Skeletal muscle satellite cell (primary cell): ENCODE data around the gene JAKMIP1.

ENCODE experiments used
- H3K27me3 ChIP-seq: 2 replicates; pipeline ENCODE4 v1.7.0; 2013; ENCODE audit warnings: low read length; ENCODE audit not compliant: control insufficient read depth, insufficient read depth
- H3K36me3 ChIP-seq: 2 replicates; pipeline ENCODE4 v1.7.0; 2013; ENCODE audit warnings: mild to moderate bottlenecking, control low read depth, low read length; ENCODE audit not compliant: insufficient read depth
- H3K4me1 ChIP-seq: 2 replicates; pipeline ENCODE4 v1.7.0; 2013; ENCODE audit warnings: low read length; ENCODE audit not compliant: control insufficient read depth, insufficient read depth
- H3K4me2 ChIP-seq: 2 replicates; pipeline ENCODE4 v1.7.0; 2013; ENCODE audit warnings: mild to moderate bottlenecking, low read length
- H3K4me3 ChIP-seq: 2 replicates; pipeline ENCODE4 v1.7.0; 2013; ENCODE audit warnings: low read length
- H3K9ac ChIP-seq: 2 replicates; pipeline ENCODE4 v1.7.0; 2013; ENCODE audit warnings: mild to moderate bottlenecking, low read depth, low read length, moderate library complexity
- H3K9me3 ChIP-seq: replicated peaks from 2 replicates; pipeline ENCODE4 v1.7.0; 2013; ENCODE audit warnings: mild to moderate bottlenecking, control low read depth, low read length

Gene JAKMIP1

DNA sequence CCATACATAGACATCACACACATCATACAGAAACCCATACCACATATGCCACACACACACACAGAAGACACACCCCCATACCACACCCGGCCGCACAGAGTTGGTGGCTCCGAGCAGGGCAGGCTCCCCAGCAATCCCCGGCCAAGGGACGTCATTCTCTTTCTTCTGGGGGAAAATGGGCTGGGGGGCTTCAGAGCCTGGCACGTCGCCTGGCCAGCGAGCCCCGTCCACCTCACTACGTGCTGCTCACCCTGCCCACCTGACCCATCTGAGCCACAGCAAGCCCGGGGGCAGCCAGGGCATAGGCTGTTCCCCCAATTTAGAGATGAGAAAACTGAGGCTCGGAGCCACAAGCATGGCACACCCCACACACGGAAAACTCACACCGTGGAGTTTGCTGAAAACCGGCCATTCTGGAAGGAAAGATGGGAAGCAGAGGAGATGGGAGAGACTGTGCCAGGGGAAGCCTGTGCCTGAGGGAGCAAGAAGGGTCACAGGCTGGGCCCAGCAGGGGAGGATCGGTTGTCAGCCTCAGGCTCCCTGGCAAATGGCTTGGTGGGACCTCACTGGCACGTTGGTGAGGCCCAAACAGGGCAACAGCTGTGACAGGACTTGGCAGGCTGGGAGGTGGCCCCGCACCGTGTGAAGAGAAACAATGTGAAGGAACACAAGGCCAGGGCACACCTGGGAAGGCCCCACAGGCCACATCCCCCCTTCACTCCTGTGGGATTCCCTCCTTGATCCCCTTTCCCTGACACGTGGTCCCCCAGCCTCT lies 73.2 kb downstream of the JAKMIP1 start:
- Histone ChIP-seq H3K36me3 (no peaks in the 10 kb centered on the region), H3K27me3 (no peaks in the 10 kb centered on the region), H3K4me2 (no peak overlapping the region), H3K4me3 (no peak overlapping the region), H3K9ac (no peak overlapping the region), H3K9me3 (no peaks in the 10 kb centered on the region), H3K4me1 (no peaks in the 10 kb centered on the region)

DNA sequence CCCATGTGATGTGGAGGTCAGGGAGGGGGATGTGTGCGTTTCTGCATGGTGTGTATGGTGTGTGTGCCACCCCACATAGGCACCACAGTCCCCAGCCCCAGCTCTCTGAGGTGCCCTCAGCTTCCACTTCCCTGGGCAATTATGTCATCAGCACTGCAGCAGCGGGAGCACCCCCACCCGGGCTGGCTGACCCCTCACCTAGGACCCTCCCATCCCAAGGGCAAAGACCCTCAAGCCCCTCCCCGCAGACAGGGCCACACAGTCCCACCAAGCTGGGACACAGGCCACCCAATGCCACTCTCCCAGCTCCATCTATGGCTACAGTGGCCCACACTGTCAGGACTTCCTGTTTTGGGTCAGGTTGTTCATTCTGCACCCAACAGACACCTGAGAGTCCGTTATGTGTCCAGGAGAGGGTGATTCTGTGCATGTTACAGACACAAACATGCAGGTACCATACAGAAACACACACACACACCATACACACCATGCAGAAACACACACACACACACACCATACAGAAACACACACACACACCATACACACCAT lies 75.2 kb downstream of the JAKMIP1 start:
- H3K4me2 ChIP-seq = no peak overlapping the region
- H3K9ac ChIP-seq = no peak overlapping the region
- H3K27me3 ChIP-seq = no peaks in the 10 kb centered on the region
- no peaks in the 10 kb centered on the region for H3K4me1 ChIP-seq
- H3K4me3 ChIP-seq = no peak overlapping the region
- no peaks in the 10 kb centered on the region for H3K9me3 ChIP-seq
- H3K36me3 ChIP-seq = no peaks in the 10 kb centered on the region

DNA sequence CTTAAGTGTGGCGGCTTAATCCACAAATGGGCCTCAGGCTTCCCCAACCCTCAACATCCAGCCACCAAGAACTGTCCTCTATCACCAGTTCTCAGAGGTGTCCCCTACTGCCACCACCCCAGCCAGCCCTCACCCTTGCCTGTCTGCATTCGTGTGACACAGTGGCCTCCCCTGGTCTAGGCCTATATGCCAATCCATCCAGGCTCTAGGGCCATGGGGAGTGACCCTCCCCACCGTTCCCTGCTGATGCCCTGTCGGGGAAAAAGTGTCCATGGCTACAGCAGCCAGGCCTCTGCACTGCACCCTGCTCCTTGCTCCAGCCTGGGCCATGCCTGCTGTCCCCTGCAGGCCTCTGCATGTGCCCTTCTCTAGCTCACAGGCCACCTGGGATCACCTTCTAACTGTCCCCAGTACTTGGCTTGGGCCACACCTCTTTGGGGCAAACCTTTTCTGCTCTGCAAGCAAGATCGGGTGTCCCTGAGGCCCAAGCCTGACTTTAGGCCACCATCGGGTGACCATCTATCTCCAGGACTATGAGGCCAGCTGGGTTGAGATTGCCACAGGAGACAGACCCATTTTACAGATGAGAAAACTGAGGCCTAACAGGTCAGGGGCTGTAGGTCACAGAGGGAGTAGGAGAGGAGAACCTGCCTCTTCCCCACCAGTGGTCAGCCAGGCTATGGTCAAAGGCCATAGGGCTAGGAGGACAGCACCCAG lies 75.8 kb downstream of the JAKMIP1 start:
- Histone ChIP-seq H3K4me1 (no peaks in the 10 kb centered on the region), H3K9ac (no peak overlapping the region), H3K9me3 (no peaks in the 10 kb centered on the region), H3K4me2 (no peak overlapping the region), H3K36me3 (no peaks in the 10 kb centered on the region), H3K27me3 (no peaks in the 10 kb centered on the region), H3K4me3 (no peak overlapping the region)

- Histone ChIP-seq H3K27me3 (no peaks in the 10 kb centered on the region), H3K4me2 (no peak overlapping the region), H3K36me3 (no peaks in the 10 kb centered on the region), H3K9me3 (no peaks in the 10 kb centered on the region), H3K4me3 (no peak overlapping the region), H3K4me1 (no peaks in the 10 kb centered on the region), H3K9ac (no peak overlapping the region)
Measured at GRCh38 chr4:6123976-6124375, 76.4 kb downstream of the JAKMIP1 start.

- Histone ChIP-seq H3K4me3 (no peak overlapping the region), H3K36me3 (no peaks in the 10 kb centered on the region), H3K4me1 (no peaks in the 10 kb centered on the region), H3K9me3 (no peaks in the 10 kb centered on the region), H3K9ac (no peak overlapping the region), H3K4me2 (no peak overlapping the region), H3K27me3 (no peaks in the 10 kb centered on the region)
Measured at GRCh38 chr4:6123541-6123940, 76.8 kb downstream of the JAKMIP1 start.

DNA sequence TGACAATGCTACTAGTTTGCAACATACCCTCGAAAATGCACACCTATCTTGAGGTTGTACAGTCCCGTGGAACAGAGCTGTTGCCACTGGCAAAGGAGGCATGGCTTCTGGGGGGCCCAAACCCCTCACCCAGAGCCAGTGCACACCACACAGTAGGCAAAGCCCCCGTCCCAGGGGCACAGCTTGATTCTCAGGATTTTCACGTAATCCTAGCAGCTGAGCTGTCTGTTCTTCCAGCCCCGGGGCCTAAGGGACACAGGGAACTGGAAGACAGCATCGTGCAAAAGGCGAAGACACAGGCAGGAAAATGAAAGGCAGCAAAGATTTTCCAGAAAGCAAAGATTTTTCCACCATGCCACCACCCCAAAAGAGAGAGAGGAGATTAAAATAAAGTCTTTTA lies 77.2 kb downstream of the JAKMIP1 start:
- H3K27me3 ChIP-seq = no peaks in the 10 kb centered on the region
- H3K36me3 ChIP-seq = no peaks in the 10 kb centered on the region
- H3K4me1 ChIP-seq = no peaks in the 10 kb centered on the region
- H3K4me2 ChIP-seq = no peak overlapping the region
- no peak overlapping the region for H3K9ac ChIP-seq
- H3K9me3 ChIP-seq = no peaks in the 10 kb centered on the region
- no peak overlapping the region for H3K4me3 ChIP-seq

GRCh38 chr4:6122496-6122895 lies 77.9 kb downstream of the JAKMIP1 start:
- Histone ChIP-seq H3K9me3 (no peaks in the 10 kb centered on the region), H3K4me1 (no peaks in the 10 kb centered on the region), H3K9ac (no peak overlapping the region), H3K27me3 (no peaks in the 10 kb centered on the region), H3K4me2 (no peak overlapping the region), H3K36me3 (no peaks in the 10 kb centered on the region), H3K4me3 (no peak overlapping the region)

GRCh38 chr4:6121941-6122340 lies 78.4 kb downstream of the JAKMIP1 start:
- no peaks in the 10 kb centered on the region for H3K36me3 ChIP-seq
- H3K4me3 ChIP-seq = no peak overlapping the region
- no peaks in the 10 kb centered on the region for H3K9me3 ChIP-seq
- H3K4me2 ChIP-seq = no peak overlapping the region
- no peak overlapping the region for H3K9ac ChIP-seq
- no peaks in the 10 kb centered on the region for H3K4me1 ChIP-seq
- H3K27me3 ChIP-seq = no peaks in the 10 kb centered on the region

DNA sequence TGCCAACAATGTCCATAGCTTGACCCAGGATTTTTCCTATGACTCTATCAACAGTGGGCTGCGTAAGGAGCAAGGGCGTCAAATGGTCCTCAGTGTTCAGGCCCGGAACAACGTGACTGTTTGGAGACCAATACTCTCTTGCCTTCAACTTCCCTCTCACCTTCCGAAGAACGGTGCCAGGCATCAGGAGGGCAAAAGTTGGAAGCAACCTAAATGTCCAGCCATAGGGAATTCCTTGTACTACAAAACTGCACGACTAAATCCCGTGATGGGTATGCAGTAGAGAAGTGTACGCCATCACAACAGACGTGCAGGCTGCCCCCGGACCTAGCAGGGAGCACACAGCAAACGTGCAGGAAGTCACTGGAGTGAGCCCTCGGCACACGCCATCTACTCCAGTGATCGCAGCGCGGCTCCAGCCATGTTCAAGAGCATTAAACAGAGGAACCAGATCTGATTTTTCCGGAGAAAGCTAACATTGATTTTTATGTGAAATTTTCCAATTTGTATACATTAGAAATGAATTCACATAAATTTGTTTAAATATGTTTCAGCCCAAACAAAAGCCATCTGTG lies 79.0 kb downstream of the JAKMIP1 start:
- Histone ChIP-seq H3K9me3 (no peaks in the 10 kb centered on the region), H3K27me3 (no peaks in the 10 kb centered on the region), H3K36me3 (no peaks in the 10 kb centered on the region), H3K9ac (no peak overlapping the region), H3K4me1 (no peaks in the 10 kb centered on the region), H3K4me2 (no peak overlapping the region), H3K4me3 (no peak overlapping the region)

GRCh38 chr4:6120361-6120760 lies 80.0 kb downstream of the JAKMIP1 start:
- no peak overlapping the region for H3K9ac ChIP-seq
- no peak overlapping the region for H3K4me3 ChIP-seq
- H3K27me3 ChIP-seq = no peaks in the 10 kb centered on the region
- H3K4me2 ChIP-seq = no peak overlapping the region
- H3K36me3 ChIP-seq = no peaks in the 10 kb centered on the region
- no peaks in the 10 kb centered on the region for H3K4me1 ChIP-seq
- H3K9me3 ChIP-seq = no peaks in the 10 kb centered on the region

DNA sequence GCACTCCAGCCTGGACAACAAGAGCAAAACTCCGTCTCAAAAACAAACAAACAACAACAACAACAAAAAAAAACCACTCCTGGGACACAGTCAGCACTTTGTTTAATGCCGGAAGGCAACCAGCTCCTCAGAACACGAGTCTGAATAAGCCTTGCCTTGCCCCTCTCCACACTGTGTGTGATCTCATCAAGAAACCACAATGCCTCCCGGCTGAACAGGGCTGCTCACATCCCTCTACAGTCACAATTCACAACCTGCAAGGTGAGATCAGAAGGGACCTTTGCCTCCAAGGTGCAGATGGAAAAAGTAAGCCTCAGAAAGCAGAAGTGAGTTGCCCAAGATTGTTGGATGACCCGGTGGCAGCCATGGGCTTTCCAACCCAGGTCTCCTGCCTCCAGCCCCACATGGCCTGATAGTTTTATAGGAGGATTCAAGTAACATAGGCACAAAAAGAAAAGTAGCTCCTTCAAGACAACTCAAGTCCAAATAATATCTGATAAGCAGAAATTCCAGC lies 80.8 kb downstream of the JAKMIP1 start:
- no peak overlapping the region for H3K9ac ChIP-seq
- no peaks in the 10 kb centered on the region for H3K36me3 ChIP-seq
- no peaks in the 10 kb centered on the region for H3K4me1 ChIP-seq
- no peak overlapping the region for H3K4me2 ChIP-seq
- H3K9me3 ChIP-seq = no peaks in the 10 kb centered on the region
- no peak overlapping the region for H3K4me3 ChIP-seq
- no peaks in the 10 kb centered on the region for H3K27me3 ChIP-seq
